ENCODE data around the gene MZB1. TPM values are rescaled to one million over a fixed set of nuclear protein-coding genes. Genes with fewer than 3 reads are reported as not detected.

The MZB1 gene
- total RNA-seq, 2 experiments from 2014 or later, result 2.0 to 2.8 TPM

- Mint-ChIP-seq H3K4me3 (no peak overlapping the region), H3K9me3 (no peaks in the 10 kb centered on the region), H3K27me3 (ENCODE audit: low read depth) (no peaks in the 10 kb centered on the region), H3K27ac (no peak overlapping the region), H3K4me1 (ENCODE audit: low read depth) (peaks cover 18% of the 10 kb centered on the region), H3K36me3 (ENCODE audit: low read depth) (peaks cover 1% of the 10 kb centered on the region)
- CTCF ChIA-PET, result no interaction called here
- intact Hi-C loops (cut with micrococcal nuclease), result no loop called here
- no peak for DNase-seq
Measured at GRCh38 chr5:139381837-139382761, 7.6 kb downstream of the MZB1 start.

DNA sequence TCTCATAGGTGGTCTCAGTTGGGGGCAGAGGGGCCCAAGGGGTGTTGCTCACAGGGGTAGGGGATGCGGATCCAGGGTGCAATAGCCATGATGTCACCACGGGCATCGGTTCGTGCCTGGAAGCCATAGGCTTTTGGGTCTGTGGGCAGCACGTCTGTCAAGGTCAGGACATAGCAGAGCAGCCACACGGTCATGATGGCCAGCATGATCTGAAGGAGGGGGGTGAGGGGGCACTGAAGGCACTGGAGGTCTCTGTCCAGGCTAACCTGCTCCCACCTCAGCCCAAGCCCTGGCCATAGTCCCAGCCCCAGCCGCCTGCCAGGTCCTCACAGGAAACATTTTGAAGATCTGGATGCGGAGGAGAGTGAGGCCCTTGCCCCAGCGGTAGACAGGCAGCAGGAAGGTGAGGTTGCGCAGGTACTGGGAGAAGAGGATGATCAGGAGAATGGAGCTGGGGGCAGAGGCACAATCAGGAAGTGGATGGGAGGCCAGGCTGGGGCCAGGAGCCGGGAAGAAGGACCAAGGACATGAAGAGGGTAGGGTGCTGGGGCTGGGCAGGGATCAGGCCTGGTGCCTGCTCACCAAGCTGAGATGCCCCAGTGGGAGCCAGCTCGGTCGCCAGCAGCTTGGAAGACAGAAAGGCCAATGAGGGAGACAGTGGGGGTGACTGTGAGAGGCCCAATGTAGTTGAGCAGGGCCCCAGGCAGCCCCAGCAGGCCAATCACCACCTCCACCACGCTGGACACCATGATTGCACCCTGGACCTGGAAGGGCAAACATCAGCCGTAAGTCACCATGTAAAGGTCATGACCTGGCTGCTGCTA lies 9.9 kb downstream of the MZB1 start:
- Mint-ChIP-seq H3K4me3 (no peak overlapping the region), H3K4me1 (ENCODE audit: low read depth) (peaks cover 8% of the 10 kb centered on the region), H3K27me3 (ENCODE audit: low read depth) (no peaks in the 10 kb centered on the region), H3K9me3 (no peaks in the 10 kb centered on the region), H3K36me3 (ENCODE audit: low read depth) (peaks cover 1% of the 10 kb centered on the region), H3K27ac (no peak overlapping the region)
- DNase-seq, result no peak
- CTCF ChIA-PET, result no interaction called here
- intact Hi-C loops (cut with micrococcal nuclease), result no loop called here

- Mint-ChIP-seq H3K4me1 (ENCODE audit: low read depth) (peaks cover 2% of the 10 kb centered on the region), H3K27me3 (ENCODE audit: low read depth) (no peaks in the 10 kb centered on the region), H3K27ac (no peak overlapping the region), H3K4me3 (no peak overlapping the region), H3K9me3 (no peaks in the 10 kb centered on the region), H3K36me3 (ENCODE audit: low read depth) (peaks cover 1% of the 10 kb centered on the region)
- CTCF ChIA-PET, result no interaction called here
- intact Hi-C loops (cut with micrococcal nuclease), result no loop called here
- DNase-seq, result no peak
Measured at GRCh38 chr5:139378941-139379361, 10.8 kb downstream of the MZB1 start.

- CTCF ChIA-PET, result no interaction called here
- no peak for DNase-seq
- Mint-ChIP-seq H3K36me3 (ENCODE audit: low read depth) (peaks cover 1% of the 10 kb centered on the region), H3K9me3 (no peaks in the 10 kb centered on the region), H3K27ac (no peak overlapping the region), H3K4me1 (ENCODE audit: low read depth) (peaks cover 2% of the 10 kb centered on the region), H3K4me3 (no peak overlapping the region), H3K27me3 (ENCODE audit: low read depth) (no peaks in the 10 kb centered on the region)
- intact Hi-C loops (cut with micrococcal nuclease), result no loop called here
Measured at GRCh38 chr5:139378101-139378825, 11.4 kb downstream of the MZB1 start.

DNA sequence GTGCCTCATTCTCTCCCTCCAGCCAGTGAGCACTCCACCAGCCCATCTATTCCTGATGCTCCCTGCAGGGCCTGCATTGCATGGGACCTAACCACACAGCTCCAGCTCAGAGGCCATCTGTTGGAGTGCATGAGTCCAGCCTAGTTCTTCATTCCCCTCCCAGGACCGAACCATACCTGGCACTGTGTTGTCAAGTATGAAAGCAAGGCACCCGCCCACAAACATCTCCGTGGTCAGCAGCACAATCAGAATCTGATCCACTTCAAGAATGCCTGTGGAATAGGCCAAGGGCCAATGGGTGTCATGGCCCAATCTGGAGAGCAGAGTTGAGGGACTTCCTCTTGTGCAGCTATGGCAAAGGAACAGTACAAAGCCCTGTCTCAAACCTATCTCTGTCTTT lies 12.5 kb downstream of the MZB1 start:
- H3K27me3 Mint-ChIP-seq (ENCODE audit: low read depth), result no peaks in the 10 kb centered on the region
- H3K27ac Mint-ChIP-seq, result no peak overlapping the region
- H3K4me1 Mint-ChIP-seq (ENCODE audit: low read depth), result peaks cover 2% of the 10 kb centered on the region
- no peak for DNase-seq
- H3K4me3 Mint-ChIP-seq, result no peak overlapping the region
- CTCF ChIA-PET, result interaction anchor here (1.0 kb wide), 1 partner anchor 25 kb away, joined by 3 read pairs; no protein-coding TSS in a partner anchor
- intact Hi-C loops (cut with micrococcal nuclease), result no loop called here
- no peaks in the 10 kb centered on the region for H3K9me3 Mint-ChIP-seq
- peaks cover 1% of the 10 kb centered on the region for H3K36me3 Mint-ChIP-seq (ENCODE audit: low read depth)

- H3K36me3 Mint-ChIP-seq (ENCODE audit: low read depth), result peaks cover 4% of the 10 kb centered on the region
- no peak overlapping the region for H3K27ac Mint-ChIP-seq
- intact Hi-C loops (cut with micrococcal nuclease), result no loop called here
- no peak for DNase-seq
- no peak overlapping the region for H3K4me3 Mint-ChIP-seq
- no peaks in the 10 kb centered on the region for H3K27me3 Mint-ChIP-seq (ENCODE audit: low read depth)
- CTCF ChIA-PET, result interaction anchor here (0.7 to 1.0 kb wide), 3 partner anchors 26 to 257 kb away, joined by 3 to 4 read pairs (median 3); no protein-coding TSS in a partner anchor
- peaks cover 2% of the 10 kb centered on the region for H3K4me1 Mint-ChIP-seq (ENCODE audit: low read depth)
- no peaks in the 10 kb centered on the region for H3K9me3 Mint-ChIP-seq
Measured at GRCh38 chr5:139376364-139376763, 13.3 kb downstream of the MZB1 start.

GRCh38 chr5:139374909-139375308 lies 14.8 kb downstream of the MZB1 start:
- H3K4me3 Mint-ChIP-seq, result no peak overlapping the region
- DNase-seq, result no peak
- intact Hi-C loops (cut with micrococcal nuclease), result no loop called here
- H3K27ac Mint-ChIP-seq, result no peak overlapping the region
- H3K36me3 Mint-ChIP-seq (ENCODE audit: low read depth), result peaks cover 4% of the 10 kb centered on the region
- H3K9me3 Mint-ChIP-seq, result no peaks in the 10 kb centered on the region
- H3K4me1 Mint-ChIP-seq (ENCODE audit: low read depth), result peaks cover 2% of the 10 kb centered on the region
- H3K27me3 Mint-ChIP-seq (ENCODE audit: low read depth), result no peaks in the 10 kb centered on the region
- CTCF ChIA-PET, result interaction anchor here (0.9 to 1.2 kb wide), 2 partner anchors 17 to 261 kb away, joined by 3 to 4 read pairs; no protein-coding TSS in a partner anchor

DNA sequence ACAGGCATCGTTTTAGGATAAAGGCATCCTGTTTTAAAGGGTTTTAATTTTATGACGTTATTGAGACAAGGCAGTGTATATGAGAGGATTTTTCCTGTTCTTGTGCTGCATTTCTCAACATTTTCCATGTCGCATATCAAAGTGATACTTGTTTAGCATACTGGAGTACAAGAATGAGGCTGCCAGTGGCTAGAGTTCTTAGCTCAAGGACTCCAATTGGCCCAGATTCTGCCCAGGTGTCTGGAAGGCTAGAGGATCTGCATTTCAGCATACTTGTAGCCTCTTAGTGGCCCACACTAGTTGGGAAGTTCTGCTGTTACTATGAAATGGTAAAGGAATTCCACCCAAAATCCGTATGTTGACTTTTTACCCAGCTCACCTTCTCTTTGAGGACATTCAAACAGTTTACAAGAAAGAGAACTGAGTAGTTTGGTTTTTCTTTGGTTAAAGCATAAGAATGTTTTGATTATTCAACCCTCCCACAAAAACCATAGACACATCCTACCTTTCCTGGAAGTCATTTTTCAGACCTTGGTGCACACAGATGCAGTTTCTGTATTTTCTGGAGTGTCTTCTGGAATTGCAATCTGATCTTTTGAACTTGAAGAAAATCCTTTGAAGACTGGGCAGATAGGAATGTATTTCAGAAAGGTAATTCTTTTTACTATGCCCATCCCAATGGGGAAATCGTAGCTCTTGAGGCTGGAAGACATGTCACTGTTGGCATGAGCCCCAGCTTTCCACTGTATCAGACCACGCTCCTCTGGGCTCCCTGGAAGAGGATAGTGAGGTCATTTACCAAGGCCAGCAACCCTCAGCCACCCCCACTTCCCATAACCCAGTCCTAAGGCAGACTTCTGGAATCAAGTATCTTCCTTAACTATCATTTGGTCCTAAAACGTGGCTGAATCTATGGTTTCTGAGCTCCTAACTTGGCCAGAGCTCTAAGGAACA lies 18.0 kb downstream of the MZB1 start:
- intact Hi-C loops (cut with micrococcal nuclease), result no loop called here
- Mint-ChIP-seq H3K27me3 (ENCODE audit: low read depth) (no peaks in the 10 kb centered on the region), H3K4me3 (no peak overlapping the region), H3K4me1 (ENCODE audit: low read depth) (no peaks in the 10 kb centered on the region), H3K36me3 (ENCODE audit: low read depth) (peaks cover 5% of the 10 kb centered on the region), H3K9me3 (no peaks in the 10 kb centered on the region), H3K27ac (no peak overlapping the region)
- CTCF ChIA-PET, result interaction anchor here (0.8 to 0.9 kb wide), 2 partner anchors 121 to 146 kb away, joined by 3 to 4 read pairs; no protein-coding TSS in a partner anchor
- no peak for DNase-seq

- Mint-ChIP-seq H3K27ac (no peak overlapping the region), H3K9me3 (no peaks in the 10 kb centered on the region), H3K4me3 (no peak overlapping the region), H3K4me1 (ENCODE audit: low read depth) (no peaks in the 10 kb centered on the region), H3K36me3 (ENCODE audit: low read depth) (peaks cover 15% of the 10 kb centered on the region), H3K27me3 (ENCODE audit: low read depth) (no peaks in the 10 kb centered on the region)
- CTCF ChIA-PET, result interaction anchor here (0.8 to 2.1 kb wide), 5 partner anchors 12 to 82 kb away, joined by 3 to 11 read pairs (median 4); partner anchors contain the start of gene PAIP2
- DNase-seq, result no peak
- intact Hi-C loops (cut with micrococcal nuclease), result no loop called here
Measured at GRCh38 chr5:139369181-139369580, 20.5 kb downstream of the MZB1 start.

- intact Hi-C loops (cut with micrococcal nuclease), result no loop called here
- no peak overlapping the region for H3K27ac Mint-ChIP-seq
- peaks cover 5% of the 10 kb centered on the region for H3K4me1 Mint-ChIP-seq (ENCODE audit: low read depth)
- H3K36me3 Mint-ChIP-seq (ENCODE audit: low read depth), result peaks cover 20% of the 10 kb centered on the region
- CTCF ChIA-PET, result interaction anchor here (0.7 to 2.1 kb wide), 6 partner anchors 11 to 65 kb away, joined by 3 to 11 read pairs (median 4); partner anchors contain the start of gene PAIP2
- no peak for DNase-seq
- no peaks in the 10 kb centered on the region for H3K27me3 Mint-ChIP-seq (ENCODE audit: low read depth)
- no peaks in the 10 kb centered on the region for H3K9me3 Mint-ChIP-seq
- H3K4me3 Mint-ChIP-seq, result no peak overlapping the region
Measured at GRCh38 chr5:139368613-139369012, 21.1 kb downstream of the MZB1 start.

DNA sequence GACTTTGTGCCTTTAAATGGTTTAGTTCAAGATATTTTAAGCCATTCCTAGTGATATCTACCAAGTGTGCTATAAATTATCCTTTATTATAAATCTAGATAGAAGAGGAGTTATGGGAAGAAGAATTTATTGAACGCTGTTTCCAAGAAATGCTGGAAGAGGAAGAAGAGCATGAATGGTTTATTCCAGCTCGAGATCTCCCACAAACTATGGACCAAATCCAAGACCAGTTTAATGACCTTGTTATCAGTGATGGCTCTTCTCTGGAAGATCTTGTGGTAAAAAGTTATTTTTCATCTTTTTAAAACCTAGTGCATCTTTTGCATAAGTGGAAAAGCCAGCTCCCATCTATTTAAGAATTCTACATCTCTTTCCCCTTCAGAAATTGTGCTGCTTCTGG lies 25.2 kb downstream of the MZB1 start:
- no peak for DNase-seq
- intact Hi-C loops (cut with micrococcal nuclease), result no loop called here
- Mint-ChIP-seq H3K4me3 (no peak overlapping the region), H3K36me3 (ENCODE audit: low read depth) (peaks cover 23% of the 10 kb centered on the region), H3K9me3 (no peaks in the 10 kb centered on the region), H3K4me1 (ENCODE audit: low read depth) (peaks cover 15% of the 10 kb centered on the region), H3K27me3 (ENCODE audit: low read depth) (no peaks in the 10 kb centered on the region), H3K27ac (peak overlapping the region; percentile 9)
- CTCF ChIA-PET, result interaction anchor here (0.9 to 1.2 kb wide), 2 partner anchors 8 to 269 kb away, joined by 3 to 4 read pairs; no protein-coding TSS in a partner anchor

All from activated naive CD4-positive, alpha-beta T cell treated with anti-CD3 and anti-CD28 coated beads for 36 hours (primary cell).